OCI-LY1 (cell line): ENCODE measurements around the gene RHCE.

Experiments
- CTCF ChIP-seq: fragments of 200-600 bp; sonication (generic), shearing (Covaris generic); IDR thresholded peaks from 2 replicates; pipeline ENCODE4 v1.5.1; 2017; ENCODE audit warnings: mild to moderate bottlenecking, antibody characterized with exemption, low read length, moderate library complexity, mixed read lengths
- EZH2 ChIP-seq: fragments of 200-600 bp; sonication (generic), shearing (Covaris generic); IDR thresholded peaks from 2 replicates; pipeline ENCODE4 v1.8.0; 2017; ENCODE audit warnings: borderline replicate concordance, mixed run types, mild to moderate bottlenecking, antibody characterized with exemption, low read length, moderate library complexity, mixed read lengths

DNA sequence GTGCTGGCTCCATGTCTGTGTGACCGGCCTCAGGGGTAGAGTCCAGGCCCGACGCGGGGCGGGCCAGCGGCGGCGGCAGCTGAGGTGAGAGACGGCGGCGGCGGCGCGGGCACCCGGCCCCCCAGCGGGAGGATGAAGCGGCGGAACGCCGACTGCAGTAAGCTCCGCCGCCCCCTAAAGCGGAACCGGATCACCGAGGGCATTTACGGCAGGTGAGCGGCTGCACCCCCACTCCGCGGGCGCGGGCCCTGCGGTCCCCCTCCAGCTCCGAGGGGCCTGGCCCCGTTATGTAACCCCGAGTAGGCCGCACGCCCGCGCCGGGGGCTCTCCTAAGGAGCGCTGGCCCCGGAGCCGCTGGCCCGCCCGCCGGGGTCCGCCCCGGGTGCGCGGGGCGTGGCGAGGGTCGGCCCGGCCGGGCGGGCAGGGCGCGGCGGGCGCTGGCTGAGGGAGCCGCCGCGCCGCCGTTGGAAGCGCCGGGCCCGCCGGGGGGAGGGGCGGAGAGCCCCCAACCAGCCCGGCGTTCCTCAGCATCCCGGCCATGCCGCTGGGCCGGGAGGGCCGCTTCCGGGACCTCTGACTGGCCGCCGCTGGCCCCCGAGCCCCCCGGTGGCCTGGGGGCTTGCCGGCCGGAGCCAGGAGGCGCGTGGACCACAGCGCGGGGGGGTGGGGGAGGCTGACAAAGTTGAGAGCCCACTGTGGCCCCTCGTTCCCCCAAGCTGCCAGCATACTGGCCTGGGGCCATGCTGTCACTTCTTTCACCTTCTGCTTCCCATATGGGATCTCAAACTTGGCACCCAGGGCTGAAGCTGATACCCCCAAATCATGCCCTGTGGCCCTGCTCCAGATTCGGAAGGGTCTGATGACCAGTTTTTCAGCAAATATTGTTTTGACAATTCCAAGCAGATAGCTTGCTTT lies 10.6 kb upstream of the RHCE start:
- TF ChIP-seq CTCF (no peak), EZH2 (no peak)
